Adrenal gland (tissue), 12 donors: Measurements from ENCODE around the gene PTPRD. TPM values are rescaled to one million over a fixed set of nuclear protein-coding genes. Genes with fewer than 3 reads are reported as not detected.
"Not testable (repeated sequence)": the region's sequence is repeated elsewhere in the genome, so short reads cannot be mapped to it uniquely, and the experiment has no call there.

Source experiments
- DNase-seq, 7 donors: peaks; one replicate each; pipeline ENCODE4 v3.0.0-alpha.2; 2019 to 2020
- H3K27ac ChIP-seq, 5 donors: fragments of 200-600 bp; sonication (generic) in 4 of 5; 1 replicate in 3 of 5; 2 replicates in 2 of 5; pipeline versions ENCODE4 v1.5.1 to v1.8.0; 2016 to 2020; ENCODE audit warnings: mild to moderate bottlenecking in 1 of 5
- H3K27me3 ChIP-seq: fragments of 200-600 bp; 2 replicates; pipeline ENCODE4 v1.8.0; 2021
- H3K36me3 ChIP-seq, 2 donors: fragments of 200-600 bp; replicated peaks in 1 of 2; 1 replicate in 1 of 2; 2 replicates in 1 of 2; pipeline versions ENCODE4 v1.5.1 to v1.8.0; 2018 to 2022
- H3K4me1 ChIP-seq, 2 donors: fragments of 200-600 bp; replicated peaks in 1 of 2; 1 replicate in 1 of 2; 2 replicates in 1 of 2; pipeline versions ENCODE4 v1.5.1 to v1.8.0; 2018 to 2021
- H3K4me3 ChIP-seq, 4 donors: fragments of 200-600 bp; sonication (generic) in 3 of 4; one replicate each; pipeline ENCODE4 v1.5.1; 2016 to 2018
- H3K9me3 ChIP-seq, 3 donors: fragments of 200-600 bp; sonication (generic) in 1 of 3; replicated peaks in 1 of 3; 1 replicate in 2 of 3; 2 replicates in 1 of 3; pipeline versions ENCODE4 v1.5.1 to v1.8.0; 2016 to 2021
- POLR2A ChIP-seq, 2 donors: fragments of 450-650 bp; IDR thresholded peaks; one replicate each; pipeline ENCODE4 v1.6.1; 2017; ENCODE audit warnings: antibody characterized with exemption in 2 of 2, mild to moderate bottlenecking in 2 of 2, moderate library complexity in 1 of 2
- WGBS, 4 donors: extraction: QIAGEN DNeasy Blood & Tissue Kit in 2 of 4; methylation state at CpG; one replicate each; pipeline versions ENCODE4 v1.1.5 to v1.1.7; 2013 to 2017; 5-methylcytosine and 5-hydroxymethylcytosine counted together
- intact Hi-C, 2 donors: fragments of 100-400 bp; cut with DNase I; formaldehyde crosslinking; loops; one replicate each; pipeline versions ENCODE4 v1.14.1 to v1.15.0; 2022 to 2023
- polyA plus RNA-seq, 3 donors: library from polyadenylated mRNA; stranded (reverse); fragments of 200-250 nt in 2 of 3; fragments of 350-450 nt in 1 of 3; fragmentation: Illumina TruSeq in 1 of 3; extraction: RNeasy Lipid Tissue Mini Kit (QIAGEN cat#74804) in 1 of 3; gene quantifications; one replicate each; pipeline ENCODE4 v1.2.3, GENCODE V29; 2013 to 2014
- total RNA-seq, 9 donors: library from RNA; depleted of rRNA in 4 of 9; stranded (reverse); fragments of >200 nt in 4 of 9; fragments of 120-200 nt in 1 of 9; fragmentation: NEBNext Ultra II Directional in 1 of 9; extraction: Animal tissue kit (Norgen Biotek cat#: 25700) in 1 of 9; gene quantifications; one replicate each; pipeline versions ENCODE4 v1.1.0 to v1.2.4, GENCODE V29; 2013 to 2023
- TF ChIP-seq, protein P1 (sequence below), 6 experiments: fragments of 450-650 bp in 4 of 6; fragments of 200-600 bp in 2 of 6; sonication (generic) in 1 of 6; IDR thresholded peaks; 1 replicate in 5 of 6; 2 replicates in 1 of 6; pipeline versions ENCODE4 v1.5.1 to v1.8.0; 2016 to 2021; ENCODE audit warnings: antibody characterized with exemption in 6 of 6, mild to moderate bottlenecking in 2 of 6, moderate library complexity in 1 of 6
- donor health status: healthy with polysubstance abuse.
- donor health status: Bipolar disorder and iron deficiency.
- donor health status: DM: yes; HTN: yes; CAD: no.
- donor health status: DM: no; HTN: no; CAD: no.
- donor health status: DM: no; HTN: no; CAD: no.
- donor health status: DM: yes; HTN: yes; CAD: no.

Gene PTPRD
- total and polyA plus RNA-seq, 12 donors = 0.61 to 71.2 (median 4.5) TPM

DNA sequence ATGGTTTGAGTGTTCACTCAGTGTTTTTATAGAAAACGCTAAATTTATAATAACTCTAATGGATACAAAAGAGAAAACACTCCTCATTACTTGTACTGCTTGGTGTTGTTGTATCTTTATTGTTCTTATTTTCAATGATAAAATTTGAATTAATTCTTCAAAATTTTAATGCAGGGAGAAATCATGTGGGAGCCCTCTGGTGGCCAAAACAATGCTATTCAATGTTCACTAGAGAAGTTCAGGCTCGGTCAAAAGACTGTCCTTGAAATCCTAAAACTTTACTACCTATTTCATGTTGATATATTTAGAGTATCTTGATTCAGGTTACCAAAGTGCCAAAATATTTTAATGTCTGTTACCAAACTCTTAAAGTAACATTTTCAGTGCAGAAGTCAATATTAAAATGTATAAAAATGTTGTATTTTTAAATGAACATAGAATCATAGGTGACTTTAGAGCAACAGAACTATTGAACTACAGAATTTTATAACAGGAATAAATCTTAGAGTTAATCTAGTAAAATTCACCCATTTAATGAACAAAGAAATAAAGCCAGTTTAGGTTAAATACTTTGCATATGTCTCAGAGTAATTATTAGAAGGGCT lies 1259.8 kb downstream of the PTPRD start:
- no peak for TF ChIP-seq POLR2A (IDR thresholded peaks at IDR 0.05)
- TF ChIP-seq, protein P1, sequence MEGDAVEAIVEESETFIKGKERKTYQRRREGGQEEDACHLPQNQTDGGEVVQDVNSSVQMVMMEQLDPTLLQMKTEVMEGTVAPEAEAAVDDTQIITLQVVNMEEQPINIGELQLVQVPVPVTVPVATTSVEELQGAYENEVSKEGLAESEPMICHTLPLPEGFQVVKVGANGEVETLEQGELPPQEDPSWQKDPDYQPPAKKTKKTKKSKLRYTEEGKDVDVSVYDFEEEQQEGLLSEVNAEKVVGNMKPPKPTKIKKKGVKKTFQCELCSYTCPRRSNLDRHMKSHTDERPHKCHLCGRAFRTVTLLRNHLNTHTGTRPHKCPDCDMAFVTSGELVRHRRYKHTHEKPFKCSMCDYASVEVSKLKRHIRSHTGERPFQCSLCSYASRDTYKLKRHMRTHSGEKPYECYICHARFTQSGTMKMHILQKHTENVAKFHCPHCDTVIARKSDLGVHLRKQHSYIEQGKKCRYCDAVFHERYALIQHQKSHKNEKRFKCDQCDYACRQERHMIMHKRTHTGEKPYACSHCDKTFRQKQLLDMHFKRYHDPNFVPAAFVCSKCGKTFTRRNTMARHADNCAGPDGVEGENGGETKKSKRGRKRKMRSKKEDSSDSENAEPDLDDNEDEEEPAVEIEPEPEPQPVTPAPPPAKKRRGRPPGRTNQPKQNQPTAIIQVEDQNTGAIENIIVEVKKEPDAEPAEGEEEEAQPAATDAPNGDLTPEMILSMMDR (IDR thresholded peaks at IDR 0.05) = peak; percentile 22 to 57 (median 34)

DNA sequence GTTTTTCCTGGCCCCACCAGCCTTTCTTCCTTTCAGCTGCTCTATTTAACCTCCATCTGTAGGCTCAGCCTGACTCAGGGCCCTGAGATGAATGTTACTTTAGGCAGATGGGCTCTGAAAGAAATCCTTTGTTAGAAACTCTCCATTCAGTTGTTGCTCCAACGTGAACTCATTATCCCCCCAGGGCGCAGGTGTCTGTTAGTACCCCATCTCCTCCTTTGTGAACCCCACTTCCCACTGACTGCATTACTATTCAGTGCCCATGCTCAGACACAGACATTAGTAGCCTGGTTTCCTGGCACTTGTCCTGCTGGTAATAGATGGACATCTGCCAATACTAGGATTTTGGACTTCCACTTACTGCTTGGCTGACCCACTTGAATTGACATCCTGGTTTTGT lies 1271.6 kb downstream of the PTPRD start:
- Histone ChIP-seq H3K9me3 (no peaks in the 10 kb centered on the region), H3K27ac (no peak overlapping the region), H3K4me3 (no peak overlapping the region), H3K36me3 (no peaks in the 10 kb centered on the region), H3K4me1 (no peaks in the 10 kb centered on the region), H3K27me3 (no peaks in the 10 kb centered on the region)
- no peak for DNase-seq
- 54 to 87% (median 73%) methylated on average over 2 of the region's 2 CpGs for WGBS, 4 donors
- TF ChIP-seq, protein P1 (IDR thresholded peaks at IDR 0.05) = no peak
- no peak for TF ChIP-seq POLR2A (IDR thresholded peaks at IDR 0.05)
- intact Hi-C loops = no loop called here

More for the DNA sequence above, 1259.8 kb downstream of the PTPRD start:
- H3K4me3 ChIP-seq = no peak overlapping the region
- no peaks in the 10 kb centered on the region for H3K4me1 ChIP-seq
- peak in 3 of 7 donors; percentile 7 to 21 (median 12) for DNase-seq
- intact Hi-C loops = no loop called here
- H3K9me3 ChIP-seq = no peaks in the 10 kb centered on the region
- H3K27me3 ChIP-seq = no peaks in the 10 kb centered on the region
- no peaks in the 10 kb centered on the region for H3K36me3 ChIP-seq
- no peak overlapping the region for H3K27ac ChIP-seq
- 5 to 14% (median 10%) methylated on average over 2 of the region's 2 CpGs for WGBS, 4 donors

DNA sequence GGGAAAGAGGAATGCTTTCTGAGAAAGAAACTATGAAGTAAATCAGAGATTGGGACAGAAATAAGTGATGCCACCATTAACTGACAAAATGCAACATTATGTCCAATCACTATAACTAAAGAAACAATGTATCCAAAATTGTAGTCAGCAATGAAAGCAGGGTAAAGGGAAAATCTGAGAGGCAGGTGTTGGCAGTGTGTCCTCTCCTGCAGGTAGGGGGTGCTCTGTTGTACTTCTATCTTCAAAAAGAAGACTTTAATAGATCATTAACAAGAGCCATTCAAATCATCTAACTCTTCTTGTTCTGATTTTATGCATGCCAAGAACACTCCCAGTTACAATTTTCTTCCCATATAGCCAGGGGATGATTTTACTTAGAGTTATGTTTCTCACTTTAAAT lies 1275.7 kb downstream of the PTPRD start:
- Histone ChIP-seq H3K9me3 (no peaks in the 10 kb centered on the region), H3K4me3 (no peak overlapping the region), H3K27ac (no peak overlapping the region), H3K4me1 (no peaks in the 10 kb centered on the region), H3K27me3 (no peaks in the 10 kb centered on the region), H3K36me3 (no peaks in the 10 kb centered on the region)
- no peak for DNase-seq
- TF ChIP-seq POLR2A (IDR thresholded peaks at IDR 0.05) = no peak
- intact Hi-C loops = no loop called here

DNA sequence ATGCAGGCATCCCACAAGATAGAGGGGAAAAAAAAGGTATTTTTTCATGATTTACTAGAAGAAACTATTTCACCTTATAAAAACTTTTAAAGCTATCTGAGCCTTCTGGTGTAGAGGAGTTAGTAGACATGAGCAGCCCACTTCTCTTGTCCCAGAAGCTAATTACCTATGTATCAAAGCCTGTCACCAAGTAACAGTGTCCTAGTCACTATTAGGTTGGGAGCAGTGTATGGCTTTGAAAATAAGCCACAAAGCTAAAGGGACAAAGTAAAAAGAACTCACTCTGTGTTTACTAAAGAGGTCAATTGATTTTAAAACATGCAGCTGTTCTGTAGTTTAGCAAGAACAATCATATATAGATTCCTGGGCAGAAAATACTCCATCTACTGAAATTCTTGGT lies 1286.1 kb downstream of the PTPRD start:
- Histone ChIP-seq H3K36me3 (no peaks in the 10 kb centered on the region), H3K9me3 (no peaks in the 10 kb centered on the region), H3K27ac (no peak overlapping the region), H3K27me3 (no peaks in the 10 kb centered on the region), H3K4me3 (no peak overlapping the region), H3K4me1 (no peaks in the 10 kb centered on the region)
- TF ChIP-seq POLR2A (IDR thresholded peaks at IDR 0.05) = no peak
- TF ChIP-seq, protein P1 (IDR thresholded peaks at IDR 0.05) = no peak
- intact Hi-C loops = no loop called here
- DNase-seq = no peak

DNA sequence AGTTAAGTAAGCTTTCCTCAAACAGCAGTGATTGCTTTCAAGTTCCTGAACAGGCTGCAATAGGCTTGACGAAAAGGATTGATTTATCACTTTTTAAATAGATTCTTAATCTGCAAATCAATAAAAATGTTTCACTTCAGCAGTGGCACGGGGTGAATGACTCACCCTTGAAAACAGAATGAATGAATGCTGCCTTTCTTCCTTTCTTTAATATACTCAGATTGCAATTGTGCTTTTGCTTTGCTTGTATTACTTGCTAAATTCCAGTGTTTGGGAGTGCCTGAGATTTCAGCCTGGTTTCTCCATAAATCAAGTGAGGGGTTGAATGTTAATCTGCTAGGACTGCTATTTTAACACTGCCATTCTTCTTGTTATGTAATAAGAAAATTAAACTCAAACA lies 1293.8 kb downstream of the PTPRD start:
- no peak overlapping the region for H3K4me3 ChIP-seq
- WGBS, 4 donors = 14 to 29% (median 23%) methylated on average over 2 of the region's 2 CpGs
- TF ChIP-seq, protein P1 (IDR thresholded peaks at IDR 0.05) = no peak
- no peak for TF ChIP-seq POLR2A (IDR thresholded peaks at IDR 0.05)

DNA sequence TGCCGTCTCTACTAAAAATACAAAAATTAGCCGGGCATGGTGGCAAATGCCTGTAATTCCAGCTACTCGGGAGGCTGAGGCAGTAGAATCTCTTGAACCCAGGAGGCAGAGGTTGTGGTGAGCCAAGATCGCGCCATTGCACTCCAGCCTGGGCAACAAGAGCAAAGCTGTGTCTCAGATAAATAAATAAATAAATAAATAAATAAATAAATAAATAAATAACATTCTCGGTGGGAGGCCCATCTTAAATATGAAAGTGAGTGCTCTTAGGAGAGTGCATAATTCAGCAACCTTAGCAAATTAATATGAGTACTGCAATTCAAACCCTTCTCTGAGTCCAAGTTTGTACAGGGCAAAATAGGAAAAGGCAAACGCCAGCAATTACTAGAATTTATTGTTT lies 1302.1 kb downstream of the PTPRD start:
- H3K4me3 ChIP-seq, DNase-seq, H3K9me3 ChIP-seq, H3K27ac ChIP-seq, H3K4me1 ChIP-seq, H3K27me3 ChIP-seq, intact Hi-C loops, H3K36me3 ChIP-seq: not testable (repeated sequence)
- WGBS, 4 donors = 77 to 85% (median 82%) methylated on average over 7 of the region's 7 CpGs

More for the DNA sequence above, 1293.8 kb downstream of the PTPRD start:
- Histone ChIP-seq H3K27ac (no peak overlapping the region), H3K9me3 (no peaks in the 10 kb centered on the region), H3K27me3 (no peaks in the 10 kb centered on the region), H3K4me1 (no peaks in the 10 kb centered on the region), H3K36me3 (no peaks in the 10 kb centered on the region)
- intact Hi-C loops = no loop called here
- DNase-seq = no peak
